HG02973 (cell line): Measurements from ENCODE around the gene PRR29.
"Not testable (repeated sequence)": the region's sequence is repeated elsewhere in the genome, so short reads cannot be mapped to it uniquely, and the experiment has no call there.

Experiments
- ATAC-seq: cut with Tn5 transposase; IDR thresholded peaks from one replicate; pipeline ENCODE4 v1.9.1; 2021; ENCODE audit warnings: moderate library complexity; ENCODE audit not compliant: unreplicated experiment

Gene PRR29

GRCh38 chr17:63995626-63996025, 2.5 kb upstream of the PRR29 start:
- no peak for ATAC-seq

DNA sequence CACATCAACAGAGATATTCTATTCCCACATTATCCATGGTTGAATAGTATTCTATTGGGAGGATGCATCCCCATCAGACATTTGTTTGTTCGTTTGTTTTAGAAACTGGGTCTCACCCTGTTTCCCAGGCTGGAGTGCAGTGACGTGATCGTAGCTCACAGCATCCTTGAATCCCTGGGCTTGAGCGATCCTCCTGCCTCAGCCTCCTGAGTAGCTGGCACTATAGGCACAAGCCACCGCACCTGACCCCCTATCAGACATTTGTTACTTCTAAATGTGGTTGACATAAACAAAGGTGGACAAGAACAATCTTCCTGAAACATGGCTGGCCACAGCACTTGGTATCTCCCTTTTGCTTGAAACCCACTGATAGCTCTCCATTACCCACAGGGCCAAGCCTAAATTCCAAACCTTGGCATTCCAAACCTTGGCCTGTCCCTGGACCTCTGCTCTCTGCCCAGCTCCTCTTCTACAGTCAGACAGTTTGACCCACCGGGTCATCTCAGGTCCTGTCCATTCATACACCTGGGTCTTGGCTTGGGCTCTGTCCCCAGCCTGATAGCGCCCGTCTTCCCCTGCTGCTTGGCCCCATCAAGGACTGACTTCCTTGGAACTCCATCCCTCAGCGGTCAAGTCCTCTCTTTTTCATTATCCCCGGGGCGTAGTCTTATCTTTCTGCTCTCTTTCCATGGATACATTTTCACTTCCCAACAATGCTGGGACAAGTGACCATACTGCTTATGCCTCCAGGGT, 1.5 kb upstream of the PRR29 start:
- ATAC-seq: no peak

GRCh38 chr17:63997341-63998048, 656 bp upstream of the PRR29 start:
- no peak for ATAC-seq

DNA sequence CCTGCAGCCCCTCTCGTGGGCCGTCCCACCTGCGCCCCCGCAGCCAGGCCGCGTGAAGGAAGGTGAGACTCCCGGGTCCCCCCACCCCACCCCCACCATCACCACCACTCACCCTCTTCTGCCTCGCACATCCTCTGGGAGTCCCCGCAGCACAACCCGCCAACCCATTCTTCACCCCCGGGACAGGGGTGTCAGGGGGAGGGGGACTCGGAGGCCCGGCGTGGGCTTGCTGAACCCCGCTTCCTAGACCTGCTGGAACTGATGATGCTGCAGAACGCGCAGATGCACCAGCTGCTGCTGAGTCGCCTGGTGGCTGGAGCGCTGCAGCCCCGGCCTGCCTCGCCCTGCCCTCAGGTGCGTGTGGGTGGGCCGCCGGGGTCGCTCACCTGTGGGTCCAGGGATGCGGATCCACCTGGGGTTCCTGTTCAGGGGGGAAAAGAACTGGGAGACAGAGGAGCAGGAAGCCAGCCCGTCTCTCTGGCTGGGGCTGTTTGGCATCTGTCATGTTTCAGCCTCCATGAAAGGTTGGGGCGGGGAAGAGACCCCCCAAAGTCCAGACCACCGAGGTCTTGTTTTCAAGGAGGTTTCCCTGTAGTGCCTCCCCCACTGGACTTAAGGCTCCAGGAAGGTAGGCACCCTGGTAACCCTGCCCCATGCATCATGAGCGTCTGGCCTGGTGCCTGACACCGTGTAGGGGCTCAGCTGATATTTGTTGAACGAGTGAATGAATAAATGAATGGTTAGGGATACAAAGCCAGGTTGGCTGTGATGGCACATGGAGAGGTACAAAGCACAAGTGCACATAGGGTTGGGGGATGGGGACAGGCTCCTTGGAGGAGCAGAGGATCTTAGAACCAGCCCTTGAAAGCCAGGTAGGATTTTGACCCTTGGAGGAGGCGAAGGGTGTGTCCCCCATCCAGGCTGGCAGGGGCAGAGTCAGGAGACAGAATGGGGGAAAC, 849 bp downstream of the PRR29 start:
- ATAC-seq: no peak

- no peak for ATAC-seq
These were observed 1.8 kb downstream of the PRR29 start for GRCh38 chr17:63999680-64000531.

GRCh38 chr17:64001091-64001579, 3.0 kb downstream of the PRR29 start:
- no peak for ATAC-seq

DNA sequence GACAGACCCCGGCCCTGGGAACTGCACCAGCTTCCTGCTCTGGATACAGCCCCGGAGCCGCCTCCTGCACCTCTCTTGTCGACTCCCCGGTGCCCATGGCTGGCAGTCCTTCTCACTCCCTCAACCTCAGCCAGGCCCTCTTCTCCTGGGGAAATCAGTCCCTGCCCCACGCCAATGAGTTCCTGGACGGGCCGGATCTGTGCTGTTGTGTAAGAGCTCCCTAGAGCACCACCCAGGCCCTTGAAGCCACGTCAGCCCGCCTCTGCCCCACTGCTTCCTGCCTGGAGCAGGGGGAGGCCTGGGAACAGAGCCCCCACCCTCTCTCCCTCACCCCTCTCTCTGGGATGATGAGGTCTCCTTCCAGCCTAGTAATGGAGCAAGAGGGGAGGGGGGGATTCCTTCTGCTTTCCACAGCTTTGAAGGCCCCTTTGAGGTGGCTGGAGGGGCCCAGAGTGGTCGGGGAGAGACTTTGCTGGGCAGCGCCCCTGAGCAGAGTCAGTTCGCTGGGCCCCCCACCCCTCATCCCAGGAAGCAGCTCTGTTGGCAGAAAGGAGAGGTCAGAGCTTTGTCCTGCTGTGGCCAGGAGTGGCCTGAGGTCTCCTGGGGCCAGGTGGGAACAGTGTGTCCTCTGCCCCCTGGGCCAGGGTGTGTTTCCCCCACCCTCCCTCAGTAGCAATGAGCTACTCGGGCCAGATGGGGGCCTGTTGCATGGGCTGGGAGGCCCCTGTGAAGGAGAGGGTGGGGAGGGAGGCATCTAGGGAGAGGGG, 3.8 kb downstream of the PRR29 start:
- no peak for ATAC-seq

DNA sequence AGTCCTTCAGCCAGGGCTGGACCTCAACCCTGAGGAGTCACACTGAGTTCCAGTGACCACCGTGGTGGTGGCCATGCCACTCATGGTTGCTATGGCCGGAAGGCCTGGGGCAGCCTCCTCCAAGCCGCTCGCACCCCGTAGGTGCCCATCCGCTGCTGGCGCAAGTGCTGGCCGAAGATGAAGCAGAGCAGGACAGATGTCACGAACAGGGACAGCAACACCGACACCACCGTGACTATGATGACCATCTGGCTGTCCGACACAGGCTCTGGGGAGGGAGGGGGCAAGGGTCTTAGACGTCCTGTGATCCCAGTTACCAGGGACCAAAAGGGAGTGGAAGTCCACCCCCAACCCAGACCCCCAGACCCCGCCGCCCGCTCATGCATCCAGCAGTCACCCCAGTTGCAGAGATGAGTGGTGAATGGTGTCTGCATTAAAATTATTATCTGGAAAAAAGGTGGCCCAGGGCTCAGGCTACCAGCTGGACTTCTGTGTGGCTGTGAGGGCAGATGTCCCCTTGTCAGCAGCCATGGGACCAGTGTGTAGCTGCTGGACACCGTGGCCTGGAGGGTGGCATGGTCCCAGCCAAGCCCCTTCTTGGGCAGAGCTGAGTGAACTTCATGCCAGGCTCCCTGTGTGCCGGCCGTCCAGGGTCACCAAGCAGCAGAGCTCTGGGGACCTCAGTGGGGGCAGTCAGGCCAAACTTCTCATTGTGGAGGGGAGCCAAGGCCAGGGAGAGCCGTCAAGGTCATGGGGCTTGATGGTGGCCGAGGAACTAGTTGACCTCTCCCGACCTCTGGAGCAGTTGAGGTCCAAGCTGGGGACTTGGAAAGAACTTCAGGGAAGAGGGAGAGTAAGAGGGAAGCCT, 4.7 kb downstream of the PRR29 start:
- ATAC-seq: no peak

GRCh38 chr17:64003526-64004121, 5.5 kb downstream of the PRR29 start:
- no peak for ATAC-seq

DNA sequence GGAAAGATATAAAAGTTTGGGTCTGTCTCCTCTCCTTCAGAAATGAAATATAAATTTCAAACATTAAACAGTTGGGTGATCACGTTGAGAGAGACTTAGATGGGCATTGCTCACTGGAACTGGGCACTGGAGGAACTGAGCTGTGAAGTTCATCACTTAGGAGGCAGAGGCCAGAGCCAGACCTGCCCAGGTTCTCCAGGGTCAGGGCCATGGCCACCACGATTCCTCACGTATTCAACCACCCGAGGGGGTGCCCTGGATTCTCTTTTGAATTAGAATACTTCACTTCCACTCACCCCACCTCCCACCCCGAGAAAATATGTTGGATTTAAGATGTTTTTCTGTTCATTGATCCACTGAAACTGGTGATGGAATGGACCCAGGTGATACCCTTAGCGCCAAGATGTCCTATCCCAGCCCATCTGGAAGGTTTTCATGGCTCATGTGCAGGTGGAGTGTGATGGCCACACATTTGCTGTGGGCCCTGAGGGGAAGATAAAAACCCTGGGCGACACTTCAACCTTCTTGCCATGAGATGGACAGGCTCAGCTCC, 6.1 kb downstream of the PRR29 start:
- ATAC-seq: no peak

- no peak for ATAC-seq
These were observed 7.0 kb downstream of the PRR29 start for GRCh38 chr17:64004903-64005733.

GRCh38 chr17:64005734-64006167, 7.6 kb downstream of the PRR29 start:
- no peak for ATAC-seq

- ATAC-seq: no peak
These were observed 8.4 kb downstream of the PRR29 start for GRCh38 chr17:64006361-64007088.

- ATAC-seq: not testable (repeated sequence)
These were observed 9.1 kb downstream of the PRR29 start for GRCh38 chr17:64007089-64007837.

DNA sequence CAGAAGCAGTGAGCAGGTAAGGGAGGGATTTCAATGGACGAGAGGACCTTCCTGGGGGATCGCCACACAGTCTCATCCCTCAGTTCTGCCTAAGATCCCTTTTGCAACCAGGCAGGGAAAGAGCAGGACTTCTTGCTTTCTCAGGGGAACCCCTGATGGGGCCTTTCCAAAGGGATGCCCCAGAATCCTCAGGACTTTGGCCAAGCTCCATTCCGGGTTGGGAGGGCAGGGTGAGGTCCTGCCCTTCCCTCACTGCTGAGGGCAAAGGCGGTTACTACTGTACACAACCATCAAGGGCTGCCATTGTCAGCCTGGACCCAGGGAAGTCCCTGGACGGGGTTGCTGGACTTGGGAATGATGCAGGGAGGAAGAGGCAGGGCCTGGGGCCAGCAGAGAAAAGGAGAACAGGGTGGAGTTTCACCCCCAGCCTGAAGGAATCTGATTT, 9.7 kb downstream of the PRR29 start:
- no peak for ATAC-seq
